Measurements from ENCODE around the gene CACNA2D3.

The CACNA2D3 gene

DNA sequence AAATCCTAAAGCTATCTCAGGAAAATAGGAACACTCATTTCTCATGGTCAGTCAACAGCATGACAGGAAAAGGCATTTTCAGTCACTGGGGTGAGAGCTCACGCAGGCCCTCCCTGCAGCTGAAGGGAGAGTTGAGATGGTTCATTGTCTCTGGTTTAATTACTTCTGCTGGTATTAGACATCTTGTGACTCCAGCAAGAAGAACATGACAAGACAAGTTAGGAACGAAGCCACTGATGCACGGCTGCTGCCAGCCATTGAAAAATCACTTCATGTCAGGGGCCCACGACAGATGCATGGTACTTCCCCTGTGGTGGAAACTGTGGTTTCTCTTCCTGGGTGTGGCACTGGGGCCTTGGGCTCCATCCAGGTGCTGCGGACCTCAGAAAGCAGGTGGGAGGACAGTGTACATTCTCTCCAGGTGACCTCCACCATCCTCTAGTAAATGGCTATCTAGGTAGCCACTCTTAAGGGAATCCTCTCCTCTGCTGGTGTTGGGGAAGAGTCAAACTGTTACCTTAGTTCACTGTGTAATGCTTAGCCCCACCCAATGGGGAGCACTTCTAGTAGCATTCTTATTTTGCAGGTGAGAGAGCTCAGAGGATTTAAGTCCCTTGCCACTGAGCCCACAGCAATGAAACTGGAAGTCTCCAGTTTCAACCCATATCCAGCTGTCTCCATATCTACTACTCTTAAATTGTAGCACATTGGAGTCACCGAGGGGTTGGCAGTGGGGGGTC, 531.3 kb downstream of the CACNA2D3 start:
- Histone ChIP-seq H3K27ac (ENCODE audit: low read length) (no peak overlapping the region), H3K36me3 (ENCODE audit: control insufficient read depth, low read depth, low read length) (no peaks in the 10 kb centered on the region), H3K9ac (ENCODE audit: low read length) (no peak overlapping the region), H3K27me3 (ENCODE audit: control insufficient read depth, insufficient read depth, low read length) (no peaks in the 10 kb centered on the region), H3K4me1 (ENCODE audit: control insufficient read depth, low read depth, low read length) (peaks cover 8% of the 10 kb centered on the region), H3K4me3 (ENCODE audit: low read length) (no peak overlapping the region), H3K9me3 (ENCODE audit: control insufficient read depth, low read depth, low read length) (no peaks in the 10 kb centered on the region)

DNA sequence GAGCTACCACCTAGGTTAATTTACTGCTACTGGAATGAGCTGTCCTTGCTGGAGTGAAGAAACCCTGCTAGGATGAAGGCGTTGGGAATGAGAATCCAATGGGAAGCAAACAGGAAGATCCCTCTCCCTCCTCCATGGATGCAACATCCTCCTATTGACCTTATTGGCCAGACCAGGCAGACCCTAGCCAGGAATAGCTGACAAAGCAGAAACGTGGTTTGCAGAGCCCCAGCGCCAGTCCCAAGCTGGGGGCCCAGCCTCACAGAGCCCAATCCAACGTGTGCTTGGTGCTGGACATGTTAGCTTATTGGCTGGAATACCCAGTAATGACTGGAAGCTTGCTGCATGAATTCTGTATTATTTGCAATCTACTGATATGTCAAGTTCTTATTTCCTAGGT, 532.4 kb downstream of the CACNA2D3 start:
- no peaks in the 10 kb centered on the region for H3K27me3 ChIP-seq (ENCODE audit: control insufficient read depth, insufficient read depth, low read length)
- no peaks in the 10 kb centered on the region for H3K9me3 ChIP-seq (ENCODE audit: control insufficient read depth, low read depth, low read length)

DNA sequence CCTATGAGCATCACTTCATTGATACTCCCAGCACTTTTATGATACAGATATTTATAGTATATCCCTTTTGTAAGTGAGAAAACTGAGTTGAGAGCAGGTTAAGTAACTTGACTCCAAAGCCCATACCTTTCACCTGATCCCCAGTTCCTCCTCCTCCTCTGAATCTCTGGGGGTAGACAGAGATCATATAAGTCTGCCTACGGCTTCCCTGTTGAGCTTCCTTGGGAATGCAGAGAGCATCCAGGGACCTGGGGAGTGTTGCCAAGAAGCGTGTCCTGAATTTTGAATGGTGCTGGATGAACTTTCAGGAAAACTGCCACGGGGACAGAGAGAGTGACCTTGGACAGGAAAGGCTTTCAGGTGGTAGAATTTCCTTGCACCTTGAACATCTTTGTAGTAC, 537.0 kb downstream of the CACNA2D3 start:
- H3K36me3 ChIP-seq (ENCODE audit: control insufficient read depth, low read depth, low read length): no peaks in the 10 kb centered on the region
- no peak overlapping the region for H3K27ac ChIP-seq (ENCODE audit: low read length)
- peaks cover 14% of the 10 kb centered on the region for H3K4me1 ChIP-seq (ENCODE audit: control insufficient read depth, low read depth, low read length)
- H3K27me3 ChIP-seq (ENCODE audit: control insufficient read depth, insufficient read depth, low read length): no peaks in the 10 kb centered on the region
- H3K9ac ChIP-seq (ENCODE audit: low read length): no peak overlapping the region
- no peak overlapping the region for H3K4me3 ChIP-seq (ENCODE audit: low read length)
- no peaks in the 10 kb centered on the region for H3K9me3 ChIP-seq (ENCODE audit: control insufficient read depth, low read depth, low read length)

More for the DNA sequence above, 532.4 kb downstream of the CACNA2D3 start:
- H3K27ac ChIP-seq (ENCODE audit: low read length): no peak overlapping the region
- no peak overlapping the region for H3K4me3 ChIP-seq (ENCODE audit: low read length)
- peaks cover 17% of the 10 kb centered on the region for H3K4me1 ChIP-seq (ENCODE audit: control insufficient read depth, low read depth, low read length)
- H3K9ac ChIP-seq (ENCODE audit: low read length): no peak overlapping the region
- no peaks in the 10 kb centered on the region for H3K36me3 ChIP-seq (ENCODE audit: control insufficient read depth, low read depth, low read length)

DNA sequence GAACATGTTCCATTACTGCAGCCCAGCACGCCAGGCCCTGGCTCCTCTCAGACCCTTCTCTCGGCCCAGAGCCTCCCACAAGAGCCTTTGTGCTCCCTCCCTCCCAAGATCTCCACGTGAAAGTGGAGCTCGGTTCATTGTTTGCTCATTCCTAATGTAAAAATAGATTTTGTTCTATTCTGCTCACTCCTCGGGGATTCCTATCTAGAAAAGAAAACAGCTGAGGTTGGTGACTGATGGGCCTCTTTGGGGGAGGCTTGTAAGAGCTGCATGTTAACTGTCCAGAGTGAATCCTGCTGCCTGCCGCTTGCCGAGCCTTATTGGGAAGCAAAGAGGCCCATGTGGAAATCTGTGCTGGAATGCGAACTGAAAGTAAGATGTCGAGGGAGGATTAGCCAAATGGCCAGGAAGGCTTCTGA, 538.4 kb downstream of the CACNA2D3 start:
- Histone ChIP-seq H3K36me3 (ENCODE audit: control insufficient read depth, low read depth, low read length) (no peaks in the 10 kb centered on the region), H3K4me3 (ENCODE audit: low read length) (no peak overlapping the region), H3K9me3 (ENCODE audit: control insufficient read depth, low read depth, low read length) (no peaks in the 10 kb centered on the region), H3K4me1 (ENCODE audit: control insufficient read depth, low read depth, low read length) (peaks cover 14% of the 10 kb centered on the region), H3K27ac (ENCODE audit: low read length) (no peak overlapping the region), H3K27me3 (ENCODE audit: control insufficient read depth, insufficient read depth, low read length) (no peaks in the 10 kb centered on the region), H3K9ac (ENCODE audit: low read length) (no peak overlapping the region)

DNA sequence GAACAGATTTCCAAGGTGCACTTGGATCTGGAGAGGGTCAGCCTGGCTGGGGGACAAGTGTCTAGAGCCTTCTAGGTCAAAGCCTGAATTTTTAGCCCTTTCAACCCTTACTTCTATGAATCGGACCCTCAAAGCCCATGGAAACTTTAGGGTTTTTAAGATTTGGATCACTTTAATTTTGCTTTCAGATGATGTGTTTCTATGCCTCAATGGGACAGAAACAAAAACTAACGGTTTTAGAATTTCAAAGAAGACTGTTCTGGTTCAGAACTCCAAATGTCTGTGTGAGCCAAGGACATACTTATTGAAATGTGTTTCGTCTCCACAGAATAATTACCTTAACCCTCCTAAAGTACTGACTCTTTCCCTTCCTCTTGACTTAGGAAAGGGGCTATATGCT, 538.8 kb downstream of the CACNA2D3 start:
- Histone ChIP-seq H3K4me3 (ENCODE audit: low read length) (no peak overlapping the region), H3K36me3 (ENCODE audit: control insufficient read depth, low read depth, low read length) (no peaks in the 10 kb centered on the region), H3K27ac (ENCODE audit: low read length) (no peak overlapping the region), H3K9ac (ENCODE audit: low read length) (no peak overlapping the region), H3K9me3 (ENCODE audit: control insufficient read depth, low read depth, low read length) (no peaks in the 10 kb centered on the region), H3K27me3 (ENCODE audit: control insufficient read depth, insufficient read depth, low read length) (no peaks in the 10 kb centered on the region), H3K4me1 (ENCODE audit: control insufficient read depth, low read depth, low read length) (peaks cover 14% of the 10 kb centered on the region)

DNA sequence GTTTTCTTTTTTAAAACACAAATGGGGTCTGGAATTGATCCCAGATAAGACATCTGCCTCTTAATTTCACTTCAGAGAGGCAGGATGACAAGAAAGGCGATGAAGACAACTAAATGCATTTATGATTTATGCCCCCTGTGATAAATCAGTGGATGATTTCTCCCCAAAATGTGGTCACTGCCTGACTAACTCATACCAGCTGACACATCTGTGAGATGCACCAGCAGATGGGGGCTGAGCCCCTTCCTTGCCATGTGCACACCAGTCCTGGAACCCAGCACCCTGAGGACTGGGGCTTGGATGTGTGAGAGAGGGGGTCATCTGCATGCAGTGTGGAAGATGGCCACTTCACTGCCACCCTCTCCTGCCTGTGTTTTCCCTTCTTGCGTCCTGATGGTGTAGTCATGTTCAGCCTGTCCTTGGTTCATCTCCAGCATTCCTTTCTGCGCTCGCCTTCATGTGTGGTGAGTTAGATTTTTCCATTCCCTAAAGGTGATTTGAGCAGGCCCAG, 541.2 kb downstream of the CACNA2D3 start:
- no peaks in the 10 kb centered on the region for H3K36me3 ChIP-seq (ENCODE audit: control insufficient read depth, low read depth, low read length)
- peaks cover 14% of the 10 kb centered on the region for H3K4me1 ChIP-seq (ENCODE audit: control insufficient read depth, low read depth, low read length)
- no peak overlapping the region for H3K27ac ChIP-seq (ENCODE audit: low read length)
- no peak overlapping the region for H3K9ac ChIP-seq (ENCODE audit: low read length)
- no peaks in the 10 kb centered on the region for H3K27me3 ChIP-seq (ENCODE audit: control insufficient read depth, insufficient read depth, low read length)
- H3K4me3 ChIP-seq (ENCODE audit: low read length): no peak overlapping the region
- no peaks in the 10 kb centered on the region for H3K9me3 ChIP-seq (ENCODE audit: control insufficient read depth, low read depth, low read length)

DNA sequence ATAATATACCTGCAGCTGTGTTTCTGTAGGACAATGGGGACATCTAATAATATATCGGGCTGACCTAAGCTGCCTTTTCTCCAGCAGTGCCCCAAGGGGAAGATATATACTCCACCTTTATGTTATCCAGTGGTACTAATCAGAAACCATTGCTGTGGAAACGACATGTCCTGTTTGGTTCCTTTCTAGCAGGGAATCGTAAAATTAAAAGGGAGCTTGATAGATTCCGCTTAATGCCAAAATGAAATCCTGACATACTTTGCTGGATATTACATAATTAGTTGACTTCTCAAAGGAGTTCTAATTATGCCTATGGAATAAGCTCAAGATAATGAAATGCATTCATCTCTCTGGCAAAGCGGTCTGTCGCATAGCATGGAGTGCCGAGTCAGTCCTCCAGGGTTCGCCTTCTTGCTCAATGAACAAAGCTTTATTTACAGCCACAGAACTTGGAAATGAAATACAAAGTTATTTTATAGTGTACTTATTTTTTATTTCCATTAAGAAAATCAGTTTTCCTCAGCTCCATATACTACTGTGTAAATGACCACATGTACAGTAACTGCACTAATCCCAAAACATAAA, 542.8 kb downstream of the CACNA2D3 start:
- Histone ChIP-seq H3K36me3 (ENCODE audit: control insufficient read depth, low read depth, low read length) (no peaks in the 10 kb centered on the region), H3K9ac (ENCODE audit: low read length) (no peak overlapping the region), H3K27ac (ENCODE audit: low read length) (no peak overlapping the region), H3K9me3 (ENCODE audit: control insufficient read depth, low read depth, low read length) (no peaks in the 10 kb centered on the region), H3K4me1 (ENCODE audit: control insufficient read depth, low read depth, low read length) (peaks cover 9% of the 10 kb centered on the region), H3K4me3 (ENCODE audit: low read length) (no peak overlapping the region), H3K27me3 (ENCODE audit: control insufficient read depth, insufficient read depth, low read length) (no peaks in the 10 kb centered on the region)

DNA sequence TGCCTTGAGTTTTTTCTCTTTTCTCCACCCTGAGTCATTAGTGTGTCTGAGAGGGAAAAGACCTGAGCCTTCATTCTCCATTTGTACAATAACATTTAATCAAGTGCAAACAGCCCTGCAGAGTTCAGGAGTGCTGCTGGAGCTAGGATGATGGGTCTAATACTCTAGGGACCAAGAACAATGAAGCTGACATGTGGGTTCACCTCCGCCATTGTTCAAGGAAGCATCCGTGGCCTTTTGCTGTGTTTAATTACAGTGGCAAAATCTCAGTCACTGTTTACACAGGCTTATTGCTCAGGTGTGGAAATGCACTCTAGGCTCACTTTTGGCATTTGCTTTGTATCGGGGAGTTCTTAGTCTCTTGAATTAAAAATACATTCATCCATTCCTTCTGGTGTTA, 545.9 kb downstream of the CACNA2D3 start:
- Histone ChIP-seq H3K4me3 (ENCODE audit: low read length) (no peak overlapping the region), H3K9me3 (ENCODE audit: control insufficient read depth, low read depth, low read length) (no peaks in the 10 kb centered on the region), H3K9ac (ENCODE audit: low read length) (no peak overlapping the region), H3K27ac (ENCODE audit: low read length) (no peak overlapping the region), H3K4me1 (ENCODE audit: control insufficient read depth, low read depth, low read length) (peaks cover 20% of the 10 kb centered on the region), H3K27me3 (ENCODE audit: control insufficient read depth, insufficient read depth, low read length) (no peaks in the 10 kb centered on the region), H3K36me3 (ENCODE audit: control insufficient read depth, low read depth, low read length) (no peaks in the 10 kb centered on the region)

DNA sequence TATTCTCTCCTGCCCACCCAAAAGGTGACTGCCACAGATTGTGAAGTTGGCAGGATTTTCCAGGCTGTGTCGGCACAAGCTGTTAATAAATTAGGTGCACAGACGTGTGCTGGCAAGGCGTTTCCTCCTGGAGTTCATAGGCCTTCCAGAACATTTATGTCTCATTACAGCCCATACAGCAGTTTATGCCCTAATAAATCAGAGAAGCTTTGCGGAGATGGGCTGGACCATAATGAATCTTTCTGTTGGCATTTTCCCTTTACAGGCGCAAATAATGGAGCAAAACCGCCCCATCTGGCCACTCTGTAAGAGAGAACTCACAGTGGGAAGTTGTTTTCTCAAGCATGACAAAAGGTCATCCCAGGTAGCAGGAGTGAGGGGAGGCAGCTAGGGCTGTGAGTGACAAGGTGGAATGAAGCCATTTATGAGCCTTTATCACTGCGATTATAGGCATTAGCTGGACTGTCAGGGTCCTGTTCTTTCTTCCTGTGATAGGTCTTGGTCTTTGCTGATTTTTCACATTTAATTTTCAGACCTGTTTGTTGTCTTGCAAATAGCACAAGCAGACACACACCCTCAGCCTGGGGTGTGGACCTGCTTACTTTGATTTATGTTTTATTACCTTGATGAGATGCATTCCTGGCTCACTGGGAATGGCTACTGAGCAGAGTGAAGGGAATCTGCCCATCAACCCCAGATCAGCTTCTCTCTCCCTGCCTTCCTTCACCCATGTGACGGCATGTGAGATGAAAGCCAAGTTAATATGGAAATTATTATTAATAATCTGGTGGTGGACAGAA, 548.0 kb downstream of the CACNA2D3 start:
- H3K27me3 ChIP-seq (ENCODE audit: control insufficient read depth, insufficient read depth, low read length): no peaks in the 10 kb centered on the region
- H3K36me3 ChIP-seq (ENCODE audit: control insufficient read depth, low read depth, low read length): no peaks in the 10 kb centered on the region
- H3K4me1 ChIP-seq (ENCODE audit: control insufficient read depth, low read depth, low read length): peaks cover 20% of the 10 kb centered on the region
- peak overlapping the region; percentile 37 for H3K4me3 ChIP-seq (ENCODE audit: low read length)
- no peaks in the 10 kb centered on the region for H3K9me3 ChIP-seq (ENCODE audit: control insufficient read depth, low read depth, low read length)
- H3K9ac ChIP-seq (ENCODE audit: low read length): no peak overlapping the region
- no peak overlapping the region for H3K27ac ChIP-seq (ENCODE audit: low read length)

DNA sequence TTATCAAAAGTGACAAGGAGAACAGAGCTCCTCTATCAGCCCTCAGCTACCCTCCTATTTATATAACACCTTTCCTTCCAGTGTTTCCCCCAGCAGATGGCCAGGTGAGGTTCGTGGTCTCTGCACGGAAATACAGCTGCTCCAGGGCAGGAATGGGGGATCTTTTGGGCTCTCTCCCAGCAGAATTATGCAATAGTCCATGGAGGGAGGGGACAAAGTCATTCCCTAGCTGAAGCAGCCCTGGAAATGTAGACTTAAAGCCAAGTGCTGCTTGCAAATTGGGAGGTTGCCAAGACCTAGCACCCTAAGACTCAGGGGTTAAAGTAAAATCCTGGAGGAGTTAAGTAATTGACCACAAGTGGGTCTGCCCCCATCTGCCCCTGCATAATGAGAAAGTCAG, 549.2 kb downstream of the CACNA2D3 start:
- H3K9me3 ChIP-seq (ENCODE audit: control insufficient read depth, low read depth, low read length): no peaks in the 10 kb centered on the region
- H3K4me3 ChIP-seq (ENCODE audit: low read length): no peak overlapping the region
- no peaks in the 10 kb centered on the region for H3K36me3 ChIP-seq (ENCODE audit: control insufficient read depth, low read depth, low read length)
- no peak overlapping the region for H3K9ac ChIP-seq (ENCODE audit: low read length)
- no peaks in the 10 kb centered on the region for H3K27me3 ChIP-seq (ENCODE audit: control insufficient read depth, insufficient read depth, low read length)
- no peak overlapping the region for H3K27ac ChIP-seq (ENCODE audit: low read length)
- H3K4me1 ChIP-seq (ENCODE audit: control insufficient read depth, low read depth, low read length): peaks cover 20% of the 10 kb centered on the region

DNA sequence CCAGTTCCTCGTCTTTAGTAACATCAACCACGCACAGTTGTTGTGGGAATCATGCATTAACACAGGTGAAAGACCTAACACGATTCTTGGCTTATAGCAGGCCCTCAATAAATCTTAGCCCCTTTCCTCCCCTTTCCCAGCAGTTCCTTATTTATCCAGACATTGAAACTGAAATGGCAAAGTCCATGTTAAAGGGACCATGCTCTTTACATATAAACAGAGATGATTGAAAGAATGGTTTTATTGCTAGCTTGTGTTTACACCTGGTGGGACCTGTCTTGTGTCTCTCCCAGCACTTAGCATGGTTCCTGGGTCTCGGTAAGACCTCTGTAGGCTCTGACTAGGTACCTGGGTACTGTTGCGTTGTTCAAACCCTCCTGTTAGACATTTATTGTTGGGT, 553.7 kb downstream of the CACNA2D3 start:
- no peaks in the 10 kb centered on the region for H3K36me3 ChIP-seq (ENCODE audit: control insufficient read depth, low read depth, low read length)

More for the DNA sequence above, 553.7 kb downstream of the CACNA2D3 start:
- Histone ChIP-seq H3K4me3 (ENCODE audit: low read length) (no peak overlapping the region), H3K4me1 (ENCODE audit: control insufficient read depth, low read depth, low read length) (peaks cover 7% of the 10 kb centered on the region), H3K27me3 (ENCODE audit: control insufficient read depth, insufficient read depth, low read length) (no peaks in the 10 kb centered on the region), H3K9ac (ENCODE audit: low read length) (no peak overlapping the region), H3K9me3 (ENCODE audit: control insufficient read depth, low read depth, low read length) (no peaks in the 10 kb centered on the region), H3K27ac (ENCODE audit: low read length) (no peak overlapping the region)
